ENCODE measurements around the gene MLF2.

DNA sequence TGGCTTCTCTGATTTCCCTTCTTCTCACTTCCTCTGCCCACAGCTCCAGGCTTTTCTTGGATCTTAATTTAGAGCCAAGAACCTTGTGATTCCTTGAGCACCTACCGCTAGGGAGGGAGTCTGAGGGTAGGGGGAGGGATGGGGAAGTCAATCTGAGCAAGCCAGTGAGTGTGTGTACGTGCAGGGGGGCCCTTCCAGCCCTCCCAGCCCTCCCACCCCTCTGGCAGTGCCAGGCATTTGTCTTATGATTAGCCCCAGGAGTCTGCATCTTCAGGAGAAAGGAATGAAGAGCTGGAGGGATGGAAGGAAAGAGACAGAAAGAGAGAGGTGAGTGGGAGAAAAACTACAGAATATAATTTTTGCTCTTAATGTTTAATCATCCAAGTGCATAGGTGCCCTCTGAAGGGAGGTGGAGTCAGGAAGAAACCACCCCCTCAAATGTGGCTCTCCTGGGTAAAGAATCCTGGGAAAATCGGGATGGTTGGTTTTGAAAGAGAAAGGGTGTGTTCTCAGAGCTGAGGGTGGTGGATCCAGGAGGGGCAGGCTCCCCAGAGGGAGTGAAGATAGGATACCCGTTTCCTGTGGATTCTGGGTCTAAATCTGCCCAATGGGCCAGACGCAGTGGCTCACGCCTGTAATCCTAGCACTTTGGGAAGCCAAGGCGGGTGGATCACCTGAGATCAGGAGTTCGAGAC lies 54.4 kb downstream of the MLF2 start:
- TF ChIP-seq CHD2 (IDR thresholded peaks at IDR 0.05; ENCODE audit: low read depth, low read length) (no peak), ESRRA (CRISPR knock-in tag; IDR thresholded peaks at IDR 0.05; ENCODE audit: low read depth) (no peak), SAFB2 (CRISPR knock-in tag; IDR thresholded peaks at IDR 0.05; ENCODE audit: borderline replicate concordance, low read depth) (no peak), ZNF382 (CRISPR knock-in tag; IDR thresholded peaks at IDR 0.05; ENCODE audit: borderline replicate concordance) (no peak), FOXJ3 (CRISPR knock-in tag; IDR thresholded peaks at IDR 0.05; ENCODE audit: borderline replicate concordance) (no peak), GABPB1 (CRISPR knock-in tag; IDR thresholded peaks at IDR 0.05) (no peak), MEF2D (CRISPR knock-in tag; IDR thresholded peaks at IDR 0.05) (no peak)
- TF ChIP-seq, protein P1, sequence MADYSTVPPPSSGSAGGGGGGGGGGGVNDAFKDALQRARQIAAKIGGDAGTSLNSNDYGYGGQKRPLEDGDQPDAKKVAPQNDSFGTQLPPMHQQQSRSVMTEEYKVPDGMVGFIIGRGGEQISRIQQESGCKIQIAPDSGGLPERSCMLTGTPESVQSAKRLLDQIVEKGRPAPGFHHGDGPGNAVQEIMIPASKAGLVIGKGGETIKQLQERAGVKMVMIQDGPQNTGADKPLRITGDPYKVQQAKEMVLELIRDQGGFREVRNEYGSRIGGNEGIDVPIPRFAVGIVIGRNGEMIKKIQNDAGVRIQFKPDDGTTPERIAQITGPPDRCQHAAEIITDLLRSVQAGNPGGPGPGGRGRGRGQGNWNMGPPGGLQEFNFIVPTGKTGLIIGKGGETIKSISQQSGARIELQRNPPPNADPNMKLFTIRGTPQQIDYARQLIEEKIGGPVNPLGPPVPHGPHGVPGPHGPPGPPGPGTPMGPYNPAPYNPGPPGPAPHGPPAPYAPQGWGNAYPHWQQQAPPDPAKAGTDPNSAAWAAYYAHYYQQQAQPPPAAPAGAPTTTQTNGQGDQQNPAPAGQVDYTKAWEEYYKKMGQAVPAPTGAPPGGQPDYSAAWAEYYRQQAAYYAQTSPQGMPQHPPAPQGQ (CRISPR knock-in tag; IDR thresholded peaks at IDR 0.05; ENCODE audit: borderline replicate concordance): no peak
